ENCODE results near the gene ACSS2. TPM values are rescaled to one million over a fixed set of nuclear protein-coding genes. Genes with fewer than 3 reads are reported as not detected.
"Not testable (repeated sequence)": the region's sequence is repeated elsewhere in the genome, so short reads cannot be mapped to it uniquely, and the experiment has no call there.

Gene ACSS2
- total and polyA plus RNA-seq, 4 experiments from 2014 or later = 11.4 to 24.3 (median 17.0) TPM

DNA sequence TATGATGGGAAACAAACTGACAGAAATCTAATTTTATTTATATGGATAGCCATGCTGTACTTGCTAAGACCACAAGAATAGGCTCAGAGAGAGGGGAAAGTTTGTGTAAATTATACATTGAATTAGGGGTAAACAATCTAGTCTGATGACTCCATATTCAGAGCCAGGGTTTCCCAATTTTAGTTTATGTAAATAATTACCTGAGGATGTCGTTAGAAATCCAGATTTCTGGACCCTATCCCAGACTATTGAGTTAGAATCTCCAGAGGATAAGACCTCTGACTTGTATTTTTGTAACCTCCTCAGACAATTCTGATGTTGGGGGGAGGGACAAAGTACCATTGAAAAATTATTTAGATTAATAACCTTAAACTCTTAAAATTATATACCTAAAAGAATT, 18.3 kb downstream of the ACSS2 start:
- H3K4me1 ChIP-seq (ENCODE audit: insufficient read depth, low read length) = peaks cover 12% of the 10 kb centered on the region
- H3K27ac ChIP-seq (ENCODE audit: low read depth, low read length) = no peak overlapping the region
- intact Hi-C loops (cut with micrococcal nuclease) = no loop called here
- CTCF ChIA-PET (ENCODE audit: partially characterized antibody) = no interaction called here
- H3K9me3 ChIP-seq (ENCODE audit: control insufficient read depth in 1 of 2, low read length in 2 of 2) = no peaks in the 10 kb centered on the region
- POLR2A ChIA-PET (ENCODE audit: partially characterized antibody) = no interaction called here
- H3K27me3 ChIP-seq (ENCODE audit: insufficient read depth, low read length) = no peaks in the 10 kb centered on the region
- Mint-ChIP-seq H3K4me1 (peaks cover 9 to 32% (median 20%) of the 10 kb centered on the region in 4 donors), H3K4me3 (no peak overlapping the region), H3K9me3 (no peaks in the 10 kb centered on the region), H3K27me3 (no peaks in the 10 kb centered on the region), H3K36me3 (peaks cover 0 to 3% of the 10 kb centered on the region in 2 donors), H3K27ac (no peak overlapping the region)
- DNase-seq = no peak
- H3K36me3 ChIP-seq (ENCODE audit: insufficient read depth, low read length) = no peaks in the 10 kb centered on the region
- no peak overlapping the region for H3K4me3 ChIP-seq (ENCODE audit: low read length in 2 of 2)

DNA sequence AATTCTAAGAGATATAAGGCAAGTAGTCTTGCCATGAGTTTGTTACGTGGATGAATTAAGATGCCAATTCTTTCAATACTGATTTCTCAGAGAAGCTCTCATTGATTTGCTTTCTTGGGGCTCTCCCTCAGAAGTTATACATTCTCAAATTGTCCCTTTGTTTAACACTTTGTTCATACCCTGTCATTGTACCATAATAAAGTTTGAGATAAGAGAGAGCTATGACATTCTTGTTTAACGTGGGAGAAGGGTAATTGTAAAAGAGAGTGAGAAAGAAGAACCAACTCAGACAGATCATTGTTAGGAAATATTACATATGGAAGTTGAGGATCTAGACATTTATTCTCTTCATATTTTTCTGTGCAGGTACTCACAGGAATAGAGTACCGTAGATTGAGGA, 19.1 kb downstream of the ACSS2 start:
- H3K27me3 ChIP-seq (ENCODE audit: insufficient read depth, low read length) = no peaks in the 10 kb centered on the region
- H3K4me3 ChIP-seq (ENCODE audit: low read length in 2 of 2) = no peak overlapping the region
- no peak overlapping the region for H3K27ac ChIP-seq (ENCODE audit: low read depth, low read length)
- H3K4me1 Mint-ChIP-seq = peaks cover 8 to 24% (median 18%) of the 10 kb centered on the region in 4 donors
- H3K4me3 Mint-ChIP-seq = no peak overlapping the region
- DNase-seq = no peak
- no peaks in the 10 kb centered on the region for H3K36me3 ChIP-seq (ENCODE audit: insufficient read depth, low read length)
- peaks cover 12% of the 10 kb centered on the region for H3K4me1 ChIP-seq (ENCODE audit: insufficient read depth, low read length)
- peaks cover 0 to 5% of the 10 kb centered on the region in 2 donors for H3K36me3 Mint-ChIP-seq
- intact Hi-C loops (cut with micrococcal nuclease) = no loop called here
- no peak overlapping the region for H3K27ac Mint-ChIP-seq
- H3K9me3 Mint-ChIP-seq = no peaks in the 10 kb centered on the region
- ChIA-PET CTCF (ENCODE audit: partially characterized antibody) (no interaction called here), POLR2A (ENCODE audit: partially characterized antibody) (no interaction called here)
- no peaks in the 10 kb centered on the region for H3K9me3 ChIP-seq (ENCODE audit: control insufficient read depth in 1 of 2, low read length in 2 of 2)
- H3K27me3 Mint-ChIP-seq = no peaks in the 10 kb centered on the region

DNA sequence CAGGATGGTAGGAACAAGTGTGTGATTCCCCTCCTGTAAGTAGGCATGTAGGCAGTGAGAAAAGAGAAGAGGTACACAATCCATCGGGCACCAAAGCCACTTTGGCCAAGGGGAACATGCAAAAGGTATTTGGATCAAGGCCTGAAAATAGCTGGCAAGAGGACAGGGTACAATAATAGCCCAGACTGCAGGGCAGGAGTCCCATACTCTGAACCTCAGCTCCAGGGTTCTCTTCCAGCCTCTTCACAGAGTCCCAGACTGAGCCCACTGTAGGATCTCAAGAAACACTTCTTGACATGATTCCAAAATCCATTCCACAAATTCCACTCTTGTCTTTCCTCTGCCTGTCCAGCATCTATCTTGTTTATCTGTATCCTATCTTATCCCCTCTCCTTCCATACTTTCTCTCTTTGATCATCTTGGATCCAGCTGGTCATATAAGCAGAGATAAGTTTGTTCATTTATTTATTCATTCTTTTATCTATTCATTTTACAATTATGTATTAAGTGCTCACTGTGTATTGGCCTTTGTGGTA, 19.7 kb downstream of the ACSS2 start:
- CTCF ChIA-PET (ENCODE audit: partially characterized antibody) = no interaction called here
- peaks cover 0 to 7% of the 10 kb centered on the region in 2 donors for H3K36me3 Mint-ChIP-seq

DNA sequence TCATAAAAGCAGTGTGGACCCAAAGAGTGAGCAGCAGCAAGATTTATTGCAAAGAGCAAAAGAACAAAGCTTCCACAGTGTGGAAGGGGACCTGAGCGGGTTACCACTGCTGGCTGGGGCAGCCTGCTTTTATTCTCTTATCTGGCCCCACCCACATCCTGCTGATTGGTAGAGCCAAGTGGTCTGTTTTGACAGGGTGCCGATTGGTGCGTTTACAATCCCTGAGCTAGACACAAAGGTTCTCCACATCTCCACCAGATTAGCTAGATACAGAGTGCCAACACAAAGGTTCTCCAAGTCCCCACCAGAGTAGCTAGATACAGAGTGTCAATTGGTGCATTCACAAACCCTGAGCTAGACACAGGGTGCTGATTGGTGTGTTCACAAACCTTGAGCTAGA, 21.7 kb downstream of the ACSS2 start:
- intact Hi-C loops (cut with micrococcal nuclease); H3K4me1 Mint-ChIP-seq; H3K27ac Mint-ChIP-seq; H3K9me3 Mint-ChIP-seq; POLR2A ChIA-PET (ENCODE audit: partially characterized antibody); H3K36me3 ChIP-seq (ENCODE audit: insufficient read depth, low read length); H3K4me3 ChIP-seq (ENCODE audit: low read length in 2 of 2); H3K27me3 ChIP-seq (ENCODE audit: insufficient read depth, low read length); H3K4me1 ChIP-seq (ENCODE audit: insufficient read depth, low read length); DNase-seq; H3K9me3 ChIP-seq (ENCODE audit: control insufficient read depth in 1 of 2, low read length in 2 of 2); CTCF ChIA-PET (ENCODE audit: partially characterized antibody); H3K27ac ChIP-seq (ENCODE audit: low read depth, low read length); H3K36me3 Mint-ChIP-seq; H3K27me3 Mint-ChIP-seq; H3K4me3 Mint-ChIP-seq: not testable (repeated sequence)

More for the DNA sequence above, 19.7 kb downstream of the ACSS2 start:
- Histone ChIP-seq H3K36me3 (ENCODE audit: insufficient read depth, low read length) (no peaks in the 10 kb centered on the region), H3K27me3 (ENCODE audit: insufficient read depth, low read length) (no peaks in the 10 kb centered on the region), H3K9me3 (ENCODE audit: control insufficient read depth in 1 of 2, low read length in 2 of 2) (no peaks in the 10 kb centered on the region), H3K4me3 (ENCODE audit: low read length in 2 of 2) (no peak overlapping the region), H3K4me1 (ENCODE audit: insufficient read depth, low read length) (peaks cover 6% of the 10 kb centered on the region), H3K27ac (ENCODE audit: low read depth, low read length) (no peak overlapping the region)
- no peak overlapping the region for H3K27ac Mint-ChIP-seq
- DNase-seq = no peak
- POLR2A ChIA-PET (ENCODE audit: partially characterized antibody) = no interaction called here
- no peaks in the 10 kb centered on the region for H3K27me3 Mint-ChIP-seq
- no peaks in the 10 kb centered on the region for H3K9me3 Mint-ChIP-seq
- H3K4me3 Mint-ChIP-seq = no peak overlapping the region
- intact Hi-C loops (cut with micrococcal nuclease) = no loop called here
- peaks cover 5 to 20% (median 13%) of the 10 kb centered on the region in 4 donors for H3K4me1 Mint-ChIP-seq

DNA sequence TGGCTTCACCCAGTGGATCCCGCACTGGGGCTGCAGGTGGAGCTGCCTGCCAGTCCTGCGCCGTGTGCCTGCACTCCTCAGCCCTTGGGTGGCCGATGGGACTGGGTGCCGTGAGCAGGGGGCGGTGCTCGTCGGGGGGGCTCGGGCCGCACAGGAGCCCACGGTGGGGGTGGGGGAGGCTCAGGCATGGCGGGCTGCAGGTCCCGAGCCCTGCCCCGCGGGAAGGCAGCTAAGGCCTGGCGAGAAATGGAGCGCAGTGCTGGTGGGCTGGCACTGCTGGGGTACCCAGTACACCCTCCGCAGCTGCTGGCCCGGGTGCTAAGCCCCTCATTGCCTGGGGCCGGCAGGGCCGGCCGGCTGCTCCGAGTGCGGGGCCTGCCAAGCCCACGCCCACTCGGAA, 22.3 kb downstream of the ACSS2 start:
- H3K27me3 ChIP-seq (ENCODE audit: insufficient read depth, low read length); H3K36me3 Mint-ChIP-seq; POLR2A ChIA-PET (ENCODE audit: partially characterized antibody); H3K27me3 Mint-ChIP-seq; CTCF ChIA-PET (ENCODE audit: partially characterized antibody); H3K9me3 Mint-ChIP-seq; H3K27ac Mint-ChIP-seq; H3K9me3 ChIP-seq (ENCODE audit: control insufficient read depth in 1 of 2, low read length in 2 of 2); H3K36me3 ChIP-seq (ENCODE audit: insufficient read depth, low read length); H3K4me1 ChIP-seq (ENCODE audit: insufficient read depth, low read length); H3K27ac ChIP-seq (ENCODE audit: low read depth, low read length); H3K4me3 Mint-ChIP-seq; H3K4me3 ChIP-seq (ENCODE audit: low read length in 2 of 2); intact Hi-C loops (cut with micrococcal nuclease); DNase-seq; H3K4me1 Mint-ChIP-seq: not testable (repeated sequence)

DNA sequence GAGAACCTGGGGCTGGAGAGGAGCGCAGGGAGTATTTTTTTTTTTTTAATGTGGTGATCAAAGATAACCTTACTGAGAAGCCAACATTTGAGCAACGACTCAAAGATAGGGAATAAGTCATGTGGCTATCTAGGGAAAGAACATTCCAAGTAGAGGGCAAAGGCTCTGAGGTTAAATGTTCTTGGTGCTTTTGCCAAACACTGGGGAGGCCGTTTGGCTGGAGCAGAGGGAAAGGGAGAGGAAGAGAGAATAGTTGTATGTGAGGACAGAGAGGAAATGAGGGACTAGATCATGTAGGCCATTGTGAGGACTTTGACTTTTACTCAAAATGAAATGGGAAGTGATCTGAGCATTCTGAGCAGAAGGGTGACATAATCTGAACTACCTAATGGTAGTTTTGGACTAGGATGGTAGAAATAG, 27.8 kb downstream of the ACSS2 start:
- no peak overlapping the region for H3K4me3 Mint-ChIP-seq
- peaks cover 4 to 19% (median 9%) of the 10 kb centered on the region in 4 donors for H3K4me1 Mint-ChIP-seq
- no peak overlapping the region for H3K4me3 ChIP-seq (ENCODE audit: low read length in 2 of 2)
- no peak overlapping the region for H3K27ac ChIP-seq (ENCODE audit: low read depth, low read length)
- intact Hi-C loops (cut with micrococcal nuclease) = no loop called here
- no peaks in the 10 kb centered on the region for H3K9me3 Mint-ChIP-seq
- H3K27me3 Mint-ChIP-seq = no peaks in the 10 kb centered on the region
- no peaks in the 10 kb centered on the region for H3K9me3 ChIP-seq (ENCODE audit: control insufficient read depth in 1 of 2, low read length in 2 of 2)
- ChIA-PET POLR2A (ENCODE audit: partially characterized antibody) (no interaction called here), CTCF (ENCODE audit: partially characterized antibody) (interaction anchor here (0.7 kb wide), 2 partner anchors 12 to 618 kb away, joined by 3 read pairs; no protein-coding TSS in a partner anchor)
- no peaks in the 10 kb centered on the region for H3K36me3 ChIP-seq (ENCODE audit: insufficient read depth, low read length)
- no peak for DNase-seq
- peaks cover 0 to 4% of the 10 kb centered on the region in 2 donors for H3K36me3 Mint-ChIP-seq
- H3K27ac Mint-ChIP-seq = no peak overlapping the region
- H3K4me1 ChIP-seq (ENCODE audit: insufficient read depth, low read length) = peaks cover 7% of the 10 kb centered on the region
- no peaks in the 10 kb centered on the region for H3K27me3 ChIP-seq (ENCODE audit: insufficient read depth, low read length)

GRCh38 chr20:34907616-34908469, 31.4 kb downstream of the ACSS2 start:
- H3K9me3 Mint-ChIP-seq = no peaks in the 10 kb centered on the region
- H3K4me3 ChIP-seq (ENCODE audit: low read length in 2 of 2) = no peak overlapping the region
- H3K27me3 ChIP-seq (ENCODE audit: insufficient read depth, low read length) = no peaks in the 10 kb centered on the region
- no peaks in the 10 kb centered on the region for H3K9me3 ChIP-seq (ENCODE audit: control insufficient read depth in 1 of 2, low read length in 2 of 2)
- ChIA-PET CTCF (ENCODE audit: partially characterized antibody) (no interaction called here), POLR2A (ENCODE audit: partially characterized antibody) (no interaction called here)
- no peak for DNase-seq
- no peaks in the 10 kb centered on the region for H3K36me3 Mint-ChIP-seq
- H3K27ac ChIP-seq (ENCODE audit: low read depth, low read length) = no peak overlapping the region
- no peak overlapping the region for H3K27ac Mint-ChIP-seq
- intact Hi-C loops (cut with micrococcal nuclease) = no loop called here
- H3K4me3 Mint-ChIP-seq = no peak overlapping the region
- peaks cover 7% of the 10 kb centered on the region for H3K4me1 ChIP-seq (ENCODE audit: insufficient read depth, low read length)
- peaks cover 2 to 19% (median 8%) of the 10 kb centered on the region in 4 donors for H3K4me1 Mint-ChIP-seq
- H3K27me3 Mint-ChIP-seq = no peaks in the 10 kb centered on the region
- H3K36me3 ChIP-seq (ENCODE audit: insufficient read depth, low read length) = no peaks in the 10 kb centered on the region

Measured in CD4-positive, alpha-beta memory T cell (primary cell).